Motor neuron (in vitro differentiated cells): ENCODE results near the gene ITFG1. TPM values are rescaled to one million over a fixed set of nuclear protein-coding genes. Genes with fewer than 3 reads are reported as not detected.
"Not testable (repeated sequence)": the region's sequence is repeated elsewhere in the genome, so short reads cannot be mapped to it uniquely, and the experiment has no call there.

Experiments
- ATAC-seq, 8 experiments: fragments of 200-7000 bp; cut with Tn5 transposase; replicated peaks in 6 of 8; 2 replicates each; pipeline ENCODE4 v1.8.0; 2021; ENCODE audit warnings: mild to moderate bottlenecking in 8 of 8, moderate library complexity in 8 of 8
- H3K27ac ChIP-seq, 2 donors: fragments of 250-450 bp; sonication (Bioruptor Pico); 2 replicates each; pipeline ENCODE4 v1.9.0; 2021; ENCODE audit warnings: antibody characterized with exemption in 2 of 2, mild to moderate bottlenecking in 2 of 2, moderate library complexity in 1 of 2
- H3K4me1 ChIP-seq, 2 donors: fragments of 250-450 bp; sonication (Bioruptor Pico); replicated peaks in 1 of 2; 2 replicates each; pipeline ENCODE4 v1.6.1; 2021; ENCODE audit warnings: antibody characterized with exemption in 2 of 2, mild to moderate bottlenecking in 2 of 2, moderate library complexity in 1 of 2
- H3K4me3 ChIP-seq, 5 donors: fragments of 250-450 bp; sonication (Bioruptor Pico); 2 replicates each; pipeline ENCODE4 v1.9.0; 2021; ENCODE audit warnings: antibody characterized with exemption in 5 of 5, mild to moderate bottlenecking in 5 of 5, moderate library complexity in 4 of 5
- WGBS, 10 experiments: fragments of 450-650 bp; shearing (Covaris generic); methylation state at CpG; one replicate each; pipeline ENCODE4 v1.0.0; 2022; 5-methylcytosine and 5-hydroxymethylcytosine counted together
- in situ Hi-C, 9 experiments: fragments of 400-800 bp; cut with MboI; loops; one replicate each; pipeline ENCODE4 v1.15.0; 2021; ENCODE audit warnings: low sequenced_read_pairs in 9 of 9, low pct_unique_long_range_greater_than_20kb in 2 of 9; ENCODE audit not compliant: unreplicated experiment in 9 of 9
- total RNA-seq, 8 experiments: library from RNA; unstranded; fragments of 300-600 nt; gene quantifications; 2 replicates each; pipeline versions ENCODE4 v1.2.3 to v1.2.4, GENCODE V29; 2022

ITFG1 gene
- total RNA-seq, 8 experiments from 2014 or later = 50.5 to 110 (median 67.8) TPM

DNA sequence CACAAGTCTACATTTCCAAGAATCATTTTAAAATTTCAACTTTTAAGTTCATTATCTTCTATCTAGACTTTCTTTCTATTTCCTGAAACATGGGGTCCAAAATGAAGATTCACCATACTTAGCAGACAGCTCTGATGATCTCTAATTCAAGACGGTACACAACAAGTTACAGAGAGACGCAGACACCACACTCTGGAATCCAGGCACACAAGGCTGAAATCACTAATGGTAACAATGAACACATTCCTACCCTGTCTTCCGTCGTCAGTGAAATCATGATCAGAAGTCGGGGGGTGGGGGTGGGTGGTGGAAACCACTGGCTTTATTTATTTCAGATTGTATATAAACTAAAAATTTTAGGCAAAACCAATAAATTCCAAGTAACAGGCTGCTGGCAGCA lies 78.5 kb downstream of the ITFG1 start:
- peaks cover 0 to 6% of the 10 kb centered on the region in 2 donors for H3K4me1 ChIP-seq
- in situ Hi-C loops = no loop called here
- WGBS, 10 experiments = 14 to 100% (median 68%) methylated on average over 1 to 5 of the region's 5 CpGs; no CpG with 5 or more reads in 4 of the 10 experiments

DNA sequence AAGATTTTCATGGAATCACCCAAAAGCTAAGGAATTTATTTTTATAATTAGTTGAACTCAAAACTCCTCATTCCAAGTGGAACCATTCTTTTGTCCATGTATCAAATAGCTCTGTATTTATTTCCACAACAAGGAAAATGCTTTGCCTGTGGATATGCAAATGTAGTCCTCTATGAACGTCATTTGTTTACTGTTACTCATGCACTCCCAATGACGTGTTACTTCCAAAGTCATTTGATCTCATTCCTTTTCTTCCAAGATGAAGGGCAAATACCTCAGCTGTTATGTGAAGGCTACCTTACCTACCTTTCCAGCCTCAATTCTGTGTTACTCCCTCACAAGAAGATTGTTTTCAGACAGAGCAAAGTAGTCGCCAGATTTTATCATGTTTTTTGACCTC lies 83.7 kb downstream of the ITFG1 start:
- no peak overlapping the region for H3K4me3 ChIP-seq
- in situ Hi-C loops = no loop called here
- WGBS, 10 experiments = 0 to 78% (median 56%) methylated on average over 1 to 3 of the region's 3 CpGs
- peaks cover 0 to 4% of the 10 kb centered on the region in 2 donors for H3K4me1 ChIP-seq
- ATAC-seq = peak in 4 of 8 experiments; percentile 14 to 53 (median 30)
- no peak overlapping the region for H3K27ac ChIP-seq

More for the DNA sequence above, 78.5 kb downstream of the ITFG1 start:
- peak in 1 of 8 experiments; percentile 94 for ATAC-seq
- no peak overlapping the region for H3K27ac ChIP-seq
- no peak overlapping the region for H3K4me3 ChIP-seq

DNA sequence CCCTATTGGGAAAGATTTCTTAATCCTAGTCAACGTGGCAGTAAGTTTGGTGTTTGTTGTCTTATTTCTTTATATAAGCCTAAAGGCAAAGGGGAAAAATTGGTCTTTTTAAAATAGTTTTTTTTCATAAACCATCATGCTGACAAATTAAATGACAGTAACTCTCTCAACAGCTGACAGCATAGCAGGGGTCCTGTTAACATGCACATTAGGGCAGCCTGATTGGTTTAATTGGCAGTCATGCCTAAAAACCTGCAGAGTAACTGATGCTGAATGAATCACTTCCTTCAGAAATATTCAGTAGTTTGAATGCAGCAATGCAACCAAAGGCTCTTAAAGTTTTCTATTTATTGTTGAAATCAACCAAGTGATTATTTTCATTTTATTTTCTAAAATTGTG lies 85.4 kb downstream of the ITFG1 start:
- Histone ChIP-seq H3K27ac (no peak overlapping the region), H3K4me3 (no peak overlapping the region), H3K4me1 (no peaks in the 10 kb centered on the region)
- WGBS, 10 experiments = 92 to 100% (median 100%) methylated on average over 1 of the region's 1 CpG; no CpG with 5 or more reads in 2 of the 10 experiments
- in situ Hi-C loops = no loop called here
- ATAC-seq = no peak

DNA sequence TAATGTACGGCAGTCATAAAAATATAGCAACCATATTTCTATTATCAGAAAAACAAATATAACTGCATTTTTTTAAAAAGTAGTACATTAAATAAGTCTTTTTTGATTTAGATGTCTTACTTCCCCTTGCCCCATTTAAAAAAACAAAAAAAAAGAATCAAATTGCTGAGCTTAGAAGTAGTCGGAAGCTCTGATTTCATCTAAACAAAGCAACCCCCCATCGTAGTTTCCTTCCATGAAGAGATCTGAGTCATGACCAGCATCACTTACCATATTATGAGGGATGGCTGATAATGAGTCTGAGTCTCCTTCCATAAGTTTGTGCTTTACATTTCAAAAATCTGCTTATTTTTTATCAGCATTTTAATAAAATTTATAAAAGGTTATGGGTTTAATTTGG lies 86.2 kb downstream of the ITFG1 start:
- in situ Hi-C loops = no loop called here
- 80 to 100% (median 92%) methylated on average over 1 to 3 of the region's 3 CpGs for WGBS, 10 experiments
- Histone ChIP-seq H3K4me1 (no peaks in the 10 kb centered on the region), H3K4me3 (no peak overlapping the region), H3K27ac (no peak overlapping the region)
- ATAC-seq = no peak

DNA sequence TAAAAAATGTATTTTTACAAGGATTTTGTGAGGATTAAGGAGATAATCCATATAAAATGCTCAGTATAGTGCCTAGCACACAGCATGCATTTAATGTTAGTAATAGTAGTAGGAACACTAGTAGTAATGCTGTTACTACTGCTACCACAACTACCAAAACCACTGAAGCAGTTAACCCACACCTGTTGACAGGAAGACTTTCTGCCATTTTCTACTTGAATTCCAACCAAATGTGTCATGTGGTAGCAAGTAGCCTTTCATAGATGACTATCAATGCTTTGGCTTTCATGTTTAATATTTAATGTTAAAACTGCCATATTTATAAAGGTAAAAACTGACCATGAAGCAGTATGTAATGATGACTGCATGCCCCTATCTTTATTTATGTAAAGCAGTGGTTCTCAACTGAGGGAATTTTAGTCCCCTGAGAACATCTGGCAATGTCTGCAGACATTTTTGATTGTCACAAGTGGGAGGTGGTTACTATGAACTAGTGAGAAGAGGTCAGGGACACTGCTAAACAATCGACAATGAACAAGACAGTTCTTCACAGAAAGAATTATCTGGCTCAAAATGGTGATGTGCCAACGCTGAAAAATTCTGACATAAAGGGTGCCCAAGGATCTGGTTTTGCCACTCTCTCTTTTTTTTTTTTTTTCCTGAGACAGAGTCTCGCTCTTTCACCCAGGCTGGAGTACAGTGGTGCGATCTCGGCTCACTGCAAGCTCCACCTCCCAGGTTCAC lies 89.4 kb downstream of the ITFG1 start:
- no peak overlapping the region for H3K27ac ChIP-seq
- H3K4me1 ChIP-seq = no peaks in the 10 kb centered on the region
- no peak for ATAC-seq
- in situ Hi-C loops = no loop called here
- 79 to 100% (median 100%) methylated on average over 1 to 4 of the region's 5 CpGs for WGBS, 10 experiments
- no peak overlapping the region for H3K4me3 ChIP-seq

DNA sequence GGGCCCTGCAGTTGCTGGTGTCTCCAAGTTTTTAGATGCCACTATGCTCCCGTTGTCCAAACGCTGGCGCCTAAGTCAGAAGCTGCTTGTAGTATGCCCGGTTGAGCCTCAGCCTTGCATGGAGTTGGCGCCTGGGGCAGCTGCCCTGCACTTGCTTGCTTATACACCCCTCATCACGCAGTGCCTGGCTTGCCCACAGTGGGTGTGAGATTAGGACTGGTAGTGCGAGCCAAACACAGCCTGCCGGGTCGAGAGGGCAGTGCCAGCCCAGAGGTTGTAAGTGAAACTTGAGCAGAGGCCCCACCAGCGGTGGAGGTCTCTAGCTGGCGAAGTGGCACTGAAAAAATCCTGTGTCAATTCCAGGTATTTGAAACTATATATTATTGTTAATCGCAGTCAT lies 90.3 kb downstream of the ITFG1 start:
- no peak for ATAC-seq
- H3K4me3 ChIP-seq = no peak overlapping the region
- H3K4me1 ChIP-seq = no peaks in the 10 kb centered on the region
- no peak overlapping the region for H3K27ac ChIP-seq
- 20 to 100% (median 94%) methylated on average over 1 to 10 of the region's 12 CpGs; no CpG with 5 or more reads in 3 of the 10 experiments for WGBS, 10 experiments
- in situ Hi-C loops = no loop called here

DNA sequence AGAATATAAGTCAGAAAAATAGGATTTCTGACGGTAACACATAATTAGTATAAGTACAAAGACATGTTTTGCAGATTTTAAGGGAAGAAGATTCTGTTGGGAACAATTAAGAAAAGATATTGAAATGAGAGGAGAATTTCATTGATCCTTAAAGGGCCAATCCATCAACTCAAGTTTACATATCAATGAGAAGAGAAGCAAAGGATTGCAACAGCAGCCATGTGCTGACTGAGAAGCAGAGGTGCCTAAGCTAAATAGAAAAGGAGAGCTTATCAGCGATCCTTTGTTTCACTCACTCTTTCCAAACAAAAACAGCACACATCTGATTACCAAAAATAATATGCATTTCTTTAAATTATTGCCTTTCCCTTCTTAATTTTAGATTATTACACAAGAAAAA lies 94.6 kb downstream of the ITFG1 start:
- no peaks in the 10 kb centered on the region for H3K4me1 ChIP-seq
- 13 to 100% (median 30%) methylated on average over 1 to 2 of the region's 2 CpGs; no CpG with 5 or more reads in 1 of the 10 experiments for WGBS, 10 experiments
- H3K4me3 ChIP-seq = no peak overlapping the region
- ATAC-seq = no peak
- in situ Hi-C loops = no loop called here
- no peak overlapping the region for H3K27ac ChIP-seq

DNA sequence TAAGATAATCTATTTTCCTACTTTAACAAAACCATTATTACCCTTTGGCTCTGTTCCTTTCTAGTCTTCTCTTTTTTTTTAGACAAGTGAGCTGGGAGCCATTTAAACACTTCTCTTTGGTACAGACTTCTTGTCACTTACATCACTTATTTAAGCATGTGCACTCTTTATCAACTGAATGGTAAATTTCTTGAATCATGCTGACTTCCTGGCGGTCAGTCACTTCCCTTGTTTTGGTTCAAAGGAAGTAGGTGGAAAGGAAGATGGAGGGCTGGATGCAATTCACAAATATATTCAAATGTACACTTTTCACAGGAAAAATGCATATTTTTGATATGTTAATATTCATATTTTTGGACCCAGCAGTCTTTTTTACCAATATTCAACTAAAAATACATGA lies 97.1 kb downstream of the ITFG1 start:
- in situ Hi-C loops = no loop called here
- no peak overlapping the region for H3K4me3 ChIP-seq
- H3K4me1 ChIP-seq = no peaks in the 10 kb centered on the region
- 50 to 100% (median 91%) methylated on average over 1 of the region's 1 CpG for WGBS, 10 experiments
- ATAC-seq = no peak
- H3K27ac ChIP-seq = no peak overlapping the region

DNA sequence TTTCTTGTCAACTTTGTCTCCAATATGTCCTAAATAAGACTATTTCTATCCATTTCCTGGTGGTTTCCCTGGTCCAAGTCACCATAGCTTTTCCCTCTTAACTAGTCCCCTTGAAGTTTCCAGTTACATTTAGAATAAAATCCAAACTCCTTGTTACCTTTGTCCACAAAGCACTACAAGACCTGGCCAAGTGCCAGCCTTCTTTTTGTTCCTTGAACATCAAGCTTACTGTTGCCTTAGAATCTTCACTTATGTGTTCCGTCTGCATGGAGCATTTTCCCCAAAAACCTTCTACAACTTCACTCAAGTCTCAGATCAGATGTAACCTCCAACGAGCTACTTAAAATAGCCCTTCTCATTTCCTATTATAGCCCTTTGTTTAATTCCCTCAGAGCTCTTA lies 101.4 kb downstream of the ITFG1 start:
- no peak for ATAC-seq
- in situ Hi-C loops = no loop called here
- Histone ChIP-seq H3K27ac (no peak overlapping the region), H3K4me3 (no peak overlapping the region), H3K4me1 (peaks cover 0 to 2% of the 10 kb centered on the region in 2 donors)
- 84 to 100% (median 90%) methylated on average over 1 to 2 of the region's 2 CpGs; no CpG with 5 or more reads in 1 of the 10 experiments for WGBS, 10 experiments

DNA sequence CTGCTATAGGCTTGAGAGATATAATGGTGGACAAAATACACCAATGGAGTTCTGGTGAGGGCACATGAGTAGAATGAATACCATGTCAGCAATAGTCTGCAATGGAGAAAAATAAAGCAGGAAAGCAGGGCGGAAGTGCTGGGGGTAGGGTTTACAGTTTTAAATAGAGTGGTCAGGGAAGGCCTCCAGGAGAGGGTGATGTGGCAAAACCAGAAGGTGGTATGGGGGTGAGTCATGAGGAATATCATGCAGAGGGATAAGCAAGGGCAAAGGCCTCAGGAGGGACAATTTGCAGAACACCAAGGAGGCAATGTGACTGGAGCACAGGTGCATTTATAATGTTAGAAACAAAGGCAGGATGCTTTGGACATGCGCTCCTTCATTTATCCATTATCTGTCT lies 102.0 kb downstream of the ITFG1 start:
- WGBS, 10 experiments = 43 to 100% (median 100%) methylated on average over 1 to 2 of the region's 2 CpGs; no CpG with 5 or more reads in 1 of the 10 experiments
- Histone ChIP-seq H3K4me3 (no peak overlapping the region), H3K27ac (no peak overlapping the region), H3K4me1 (peaks cover 0 to 2% of the 10 kb centered on the region in 2 donors)
- no peak for ATAC-seq
- in situ Hi-C loops = no loop called here

DNA sequence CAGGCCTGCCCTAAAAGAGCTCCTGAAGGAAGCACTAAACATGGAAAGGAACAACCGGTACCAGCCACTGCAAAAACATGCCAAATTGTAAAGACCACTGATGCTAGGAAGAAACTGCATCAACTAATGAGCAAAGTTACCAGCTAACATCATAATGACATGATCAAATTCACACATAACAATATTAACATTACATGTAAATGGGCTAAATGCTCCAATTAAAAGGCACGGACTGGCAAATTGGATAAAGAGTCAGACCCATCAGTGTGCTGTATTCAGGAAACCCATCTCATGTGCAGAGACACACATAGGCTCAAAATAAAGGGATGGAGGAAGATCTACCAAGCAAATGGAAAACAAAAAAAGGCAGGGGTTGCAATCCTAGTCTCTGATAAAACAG lies 111.8 kb downstream of the ITFG1 start:
- H3K27ac ChIP-seq, H3K4me3 ChIP-seq, ATAC-seq, in situ Hi-C loops, H3K4me1 ChIP-seq: not testable (repeated sequence)
- WGBS, 10 experiments = 100% methylated on average over 1 of the region's 2 CpGs; no CpG with 5 or more reads in 9 of the 10 experiments

DNA sequence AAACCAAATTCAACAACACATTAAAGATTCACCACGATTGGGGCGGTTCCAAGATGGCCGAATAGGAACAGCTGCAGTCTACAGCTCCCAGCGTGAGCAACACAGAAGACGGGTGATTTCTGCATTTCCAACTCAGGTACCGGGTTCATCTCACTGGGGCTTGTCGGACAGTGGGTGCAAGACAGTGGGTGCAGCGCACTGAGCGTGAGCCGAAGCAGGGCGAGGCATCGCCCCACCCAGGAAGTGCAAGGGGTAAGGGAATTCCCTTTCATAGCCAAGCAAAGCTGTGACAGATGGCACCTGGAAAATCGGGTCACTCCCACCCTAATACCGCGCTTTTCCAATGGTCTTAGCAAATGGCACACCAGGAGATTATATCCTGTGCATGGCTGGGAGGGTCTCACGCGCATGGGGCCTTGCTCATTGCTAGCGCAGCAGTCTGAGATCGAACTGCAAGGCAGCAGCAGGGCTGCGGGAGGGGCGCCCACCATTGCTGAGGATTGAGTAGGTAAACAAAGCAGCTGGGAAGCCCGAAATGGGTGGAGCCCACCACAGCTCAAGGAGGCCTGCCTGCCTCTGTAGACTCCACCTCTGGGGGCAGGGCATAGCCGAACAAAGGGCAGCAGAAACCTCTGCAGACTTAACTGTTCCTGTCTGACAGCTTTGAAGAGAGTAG lies 113.7 kb downstream of the ITFG1 start:
- in situ Hi-C loops, H3K4me3 ChIP-seq, ATAC-seq, H3K4me1 ChIP-seq, H3K27ac ChIP-seq: not testable (repeated sequence)
- WGBS, 10 experiments = 93 to 100% (median 100%) methylated on average over 1 to 6 of the region's 23 CpGs; no CpG with 5 or more reads in 4 of the 10 experiments

DNA sequence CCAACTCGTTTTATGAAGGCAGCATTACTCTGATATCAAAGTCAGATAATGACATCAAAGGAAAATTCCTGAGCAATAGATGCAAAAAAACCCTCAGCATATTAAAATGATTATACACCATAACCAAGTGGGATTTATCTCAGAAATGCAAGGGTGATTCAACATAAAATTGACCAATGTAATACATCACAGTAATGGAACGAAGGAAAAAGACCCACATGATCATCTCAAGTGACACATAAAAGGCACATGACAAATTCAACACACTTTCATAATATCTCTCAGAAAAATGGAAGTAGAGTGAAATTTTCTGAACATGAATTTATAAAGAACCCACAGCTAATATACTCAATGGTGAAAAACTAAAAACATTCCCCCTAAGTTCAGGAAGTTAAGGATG lies 118.8 kb downstream of the ITFG1 start:
- WGBS, 10 experiments = 71 to 100% (median 82%) methylated on average over 1 to 2 of the region's 2 CpGs
- no peaks in the 10 kb centered on the region for H3K4me1 ChIP-seq
- in situ Hi-C loops = no loop called here

More for the DNA sequence above, 118.8 kb downstream of the ITFG1 start:
- Histone ChIP-seq H3K27ac (no peak overlapping the region), H3K4me3 (no peak overlapping the region)
- no peak for ATAC-seq
